Activated CD4-positive, alpha-beta T cell treated with anti-CD3 and anti-CD28 coated beads, Interleukin-2, amount 50 U/mL, for 48 hours (primary cell): Measurements from ENCODE around the gene ZCCHC17.
"Not testable (repeated sequence)": the region's sequence is repeated elsewhere in the genome, so short reads cannot be mapped to it uniquely, and the experiment has no call there.

Source experiments
- DNase-seq, 2 experiments: peaks; one replicate each; pipeline ENCODE4 v3.0.0-alpha.2; 2020

Gene ZCCHC17

DNA sequence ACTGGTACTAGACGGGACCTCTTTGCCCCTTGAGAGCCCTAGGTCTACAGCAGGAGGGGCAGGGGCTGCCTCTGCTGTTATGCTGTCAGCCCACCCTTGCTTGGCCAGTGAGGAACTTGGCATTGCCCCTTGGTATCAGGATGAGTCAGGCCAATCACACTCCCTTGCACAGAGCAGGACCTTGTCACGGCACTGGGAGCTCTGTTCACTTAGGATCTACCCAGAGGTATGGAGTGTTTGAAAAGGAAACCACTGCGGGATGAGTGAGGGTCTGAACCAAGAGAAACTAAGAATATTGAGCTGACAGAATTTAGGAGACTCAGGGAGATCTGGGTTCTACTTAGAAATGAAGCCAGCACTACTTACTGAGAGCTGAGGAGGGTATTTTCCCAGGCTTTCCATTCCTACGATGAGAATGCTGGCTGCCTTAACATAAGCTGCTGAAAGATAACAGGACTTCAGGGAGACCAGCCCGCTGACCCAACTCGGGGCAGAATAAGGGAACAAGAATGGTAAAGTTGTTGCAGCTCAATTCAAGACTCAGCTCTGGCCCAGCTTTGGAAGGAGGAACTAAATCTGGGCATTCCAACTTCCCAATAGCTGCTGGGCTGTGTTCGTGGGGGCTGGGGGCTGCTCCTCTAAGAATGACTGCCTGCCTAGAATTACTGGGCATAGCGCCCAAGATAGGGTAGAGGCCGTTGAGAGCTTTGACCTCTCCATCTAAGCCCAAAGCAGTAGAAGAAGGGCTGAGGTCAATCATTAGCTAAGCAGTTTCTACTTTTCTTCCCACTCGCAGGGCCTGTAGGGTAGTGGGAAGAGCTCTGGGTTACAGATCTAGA is 74.5 kb downstream of the ZCCHC17 start:
- DNase-seq = no peak

DNA sequence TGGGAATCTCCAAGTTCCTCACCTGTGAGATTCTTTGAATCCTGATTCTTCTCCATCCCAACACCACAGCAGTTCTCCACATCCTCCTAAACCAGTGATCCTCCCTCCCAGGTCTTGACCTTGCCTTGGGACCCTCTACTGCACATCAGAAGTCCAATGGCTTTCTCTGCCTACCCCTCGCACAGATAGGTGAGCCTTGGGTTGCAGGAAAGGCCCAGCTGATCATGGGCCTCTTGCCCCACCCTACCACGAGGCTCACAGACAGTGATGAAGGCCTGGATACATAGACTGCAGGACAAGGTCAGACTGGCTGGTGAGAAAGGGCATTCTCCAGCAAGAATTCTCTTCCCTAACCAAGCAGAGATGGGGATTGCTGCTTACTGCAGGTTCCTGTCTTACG is 75.2 kb downstream of the ZCCHC17 start:
- no peak for DNase-seq

DNA sequence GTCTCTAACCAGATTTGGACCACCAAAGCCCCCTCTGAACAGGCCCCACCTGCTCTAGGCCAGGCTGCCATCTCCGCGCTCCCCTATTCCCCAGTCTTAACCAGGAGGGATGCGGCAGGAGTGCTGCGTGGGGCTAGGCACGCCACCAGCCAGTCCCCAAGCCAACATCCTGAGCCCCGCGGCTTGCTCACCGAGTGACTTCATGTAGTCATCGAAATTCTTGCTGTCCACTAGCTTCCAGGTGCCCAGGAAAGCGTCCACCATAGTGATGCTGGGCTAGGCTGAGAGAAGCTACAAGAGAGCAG is 75.9 kb downstream of the ZCCHC17 start:
- no peak for DNase-seq

DNA sequence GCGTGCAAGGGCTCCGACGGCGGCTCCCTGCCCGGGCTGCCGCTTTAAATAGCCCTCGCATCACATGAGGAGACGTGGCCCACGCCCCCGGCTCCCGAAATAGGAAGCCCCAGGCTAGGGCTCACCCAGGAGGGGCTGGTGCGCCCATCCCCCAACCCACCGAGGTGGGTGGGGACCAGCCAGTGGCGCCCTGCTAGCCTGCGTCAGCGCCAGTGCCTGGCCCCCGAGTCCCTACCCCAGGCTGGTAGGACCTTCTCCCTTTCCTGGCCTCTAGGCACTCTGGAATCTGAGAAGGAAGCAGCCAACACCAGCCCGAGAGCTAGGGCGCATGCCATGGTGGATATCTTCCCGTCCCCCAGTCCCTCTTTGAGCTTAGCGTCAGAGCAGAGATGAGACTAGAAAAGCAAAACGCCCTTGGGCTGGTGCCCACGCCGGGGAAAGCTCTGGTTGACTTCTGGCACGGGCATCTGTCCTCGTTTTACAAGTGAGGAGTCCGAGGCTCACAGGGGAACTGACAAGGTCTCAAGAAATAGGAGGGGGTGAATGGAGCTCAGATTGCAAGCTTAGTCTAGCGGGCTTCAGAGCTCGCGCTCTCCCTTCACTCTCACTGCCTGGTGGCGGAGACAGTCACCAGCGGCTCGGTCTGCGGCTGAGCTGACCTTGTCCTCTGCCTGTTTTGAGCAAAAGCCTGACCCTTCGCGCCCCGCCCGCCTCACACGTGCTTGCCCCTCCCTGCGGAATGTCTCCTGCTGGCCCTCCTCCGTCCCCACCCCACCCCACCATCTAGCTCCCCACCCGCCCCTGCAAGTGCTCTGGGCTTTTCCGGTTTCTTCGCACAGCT is 76.4 kb downstream of the ZCCHC17 start, which contains the start of gene FABP3:
Gene FABP3, minus strand, starts transcription at position 21 of the 841 bp plus-strand sequence. CDS start 62 bp downstream, outside the sequence.
- DNase-seq = peak; percentile 20 to 34

DNA sequence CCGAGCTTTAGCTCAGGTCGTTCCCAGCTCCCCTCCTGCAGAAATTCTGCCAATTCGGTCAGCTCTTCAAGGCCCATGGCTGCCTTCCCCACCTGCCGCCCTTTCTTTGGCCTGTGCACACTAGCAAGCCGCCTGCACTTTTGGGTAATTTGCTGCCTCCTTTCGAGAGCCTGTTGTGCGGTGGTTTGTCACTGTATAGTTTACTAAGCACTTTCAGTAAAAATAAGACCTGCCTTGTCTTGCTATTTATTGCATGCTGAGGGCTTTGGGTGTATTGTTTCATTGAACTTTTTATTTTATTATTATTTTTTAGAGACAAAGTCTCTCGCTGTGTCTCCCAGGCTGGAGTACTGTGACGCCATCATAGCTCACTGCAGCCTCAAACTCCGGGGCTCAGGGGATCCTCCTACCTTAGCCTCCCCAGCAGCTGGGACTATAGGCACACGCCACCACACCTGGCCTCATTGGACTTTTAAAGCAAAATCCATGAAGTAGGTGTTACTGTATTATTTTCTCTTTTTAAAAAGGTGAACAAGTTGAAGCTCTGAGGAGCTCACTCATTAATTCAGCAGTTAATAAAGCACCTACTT is 77.2 kb downstream of the ZCCHC17 start:
- no peak for DNase-seq

DNA sequence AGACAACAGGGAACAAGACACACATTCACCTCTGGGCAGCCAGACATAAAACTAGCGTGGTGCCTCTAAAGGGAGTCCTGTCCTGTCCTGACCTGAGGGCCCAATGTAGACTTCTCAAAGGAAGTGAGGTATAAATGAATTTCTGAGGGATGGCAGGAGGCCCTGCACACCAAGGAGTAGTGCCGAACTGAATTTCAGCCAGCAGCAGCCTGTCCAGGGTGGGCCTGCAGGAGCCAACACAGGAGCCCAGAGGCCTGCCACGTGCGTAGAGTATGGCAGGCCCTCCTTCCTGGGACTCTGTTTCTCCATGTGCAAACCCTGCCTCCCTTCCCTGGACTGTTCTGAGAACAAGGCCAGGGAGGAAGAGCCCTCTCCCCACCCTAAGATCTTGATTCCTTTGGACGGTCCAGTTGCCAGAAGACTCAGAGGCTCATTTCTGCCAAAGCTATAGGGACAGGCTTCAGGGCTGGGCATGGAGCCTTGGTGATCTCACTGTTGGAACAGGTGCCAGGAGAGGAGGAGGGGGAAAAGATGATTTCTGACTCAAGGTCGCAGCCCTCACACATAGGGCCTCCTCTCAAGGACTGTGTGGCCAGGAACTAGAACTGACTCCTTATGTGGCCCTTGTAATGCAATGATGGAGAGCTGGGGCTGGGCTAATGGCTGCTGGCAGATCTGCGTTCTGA is 77.8 kb downstream of the ZCCHC17 start:
- no peak for DNase-seq

DNA sequence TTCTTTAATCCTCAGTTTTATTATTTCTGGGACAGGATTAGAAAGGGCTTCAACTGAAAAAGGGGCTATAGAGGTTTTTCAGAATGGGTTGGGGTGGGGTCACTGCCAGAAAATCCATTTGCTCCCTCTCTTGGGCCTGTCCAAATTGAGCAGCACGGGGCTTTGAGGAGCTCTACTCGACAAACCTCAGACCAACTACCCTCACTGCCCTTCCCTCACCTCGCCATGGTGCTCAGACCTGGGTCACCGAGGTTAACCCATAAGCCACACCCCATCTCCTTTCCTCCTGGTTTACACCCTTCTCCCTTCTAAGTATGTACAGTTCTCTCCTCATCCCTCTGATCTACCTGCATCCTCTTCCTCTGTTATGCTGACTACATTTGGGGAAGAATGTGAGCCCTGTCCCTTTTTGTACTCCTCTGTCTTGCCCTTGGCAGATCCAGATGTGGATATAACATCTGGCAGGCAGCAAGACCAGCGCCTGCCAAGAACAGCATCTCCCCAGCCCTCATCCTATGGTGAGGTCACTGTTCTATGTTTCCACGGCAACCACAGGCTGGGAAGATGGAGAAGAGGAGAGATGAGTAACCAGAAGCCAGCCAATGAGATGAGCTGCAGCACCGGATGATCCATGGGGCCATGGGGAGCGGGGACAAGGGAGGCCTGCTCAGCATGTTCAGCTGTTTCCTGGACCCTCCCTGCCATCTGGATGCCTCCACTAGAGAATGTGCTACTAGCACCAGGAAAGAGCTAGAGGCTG is 79.7 kb downstream of the ZCCHC17 start:
- DNase-seq = no peak

DNA sequence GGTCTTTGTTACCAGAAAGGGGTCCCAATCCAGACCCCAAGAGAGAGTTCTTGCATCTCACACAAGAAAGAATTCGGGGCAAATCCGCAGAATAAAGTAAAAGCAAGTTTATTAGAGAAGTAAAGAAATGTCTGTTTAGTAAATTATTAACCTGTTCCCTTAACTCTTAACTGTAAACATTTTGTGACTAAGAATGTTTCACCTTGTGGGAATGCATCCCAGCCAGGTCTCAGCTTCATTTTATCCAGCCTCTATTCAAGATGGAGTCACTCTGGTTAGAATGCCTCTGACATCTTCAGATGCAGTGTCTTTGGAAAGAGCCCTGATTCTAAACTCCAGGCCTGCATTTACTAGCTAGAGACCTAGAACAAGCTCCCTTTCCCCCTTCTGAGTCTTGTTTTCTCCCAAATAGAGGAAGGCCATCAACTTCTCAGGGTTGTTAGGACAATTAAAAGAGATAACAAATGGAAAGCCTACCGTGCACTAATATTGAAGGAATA is 80.6 kb downstream of the ZCCHC17 start:
- no peak for DNase-seq

DNA sequence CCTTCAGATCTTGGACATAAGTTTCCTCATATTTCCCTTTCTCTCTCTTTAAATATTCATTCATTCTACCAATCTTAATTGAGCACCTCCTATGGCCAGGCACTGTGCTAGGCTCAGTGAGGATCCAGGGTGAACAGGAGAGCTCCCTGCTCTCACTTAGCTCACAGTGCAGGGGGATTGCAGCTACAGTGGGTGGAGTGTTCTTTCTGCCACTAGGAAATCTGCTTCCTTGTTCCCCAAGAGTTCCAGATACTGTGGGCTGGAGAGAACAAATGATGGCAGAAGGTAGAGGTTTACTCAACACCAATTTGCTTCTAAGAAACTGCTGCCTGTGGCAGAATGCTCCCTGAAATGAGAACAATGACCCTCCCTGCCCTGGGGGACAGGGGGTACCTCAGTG is 81.2 kb downstream of the ZCCHC17 start:
- no peak for DNase-seq

DNA sequence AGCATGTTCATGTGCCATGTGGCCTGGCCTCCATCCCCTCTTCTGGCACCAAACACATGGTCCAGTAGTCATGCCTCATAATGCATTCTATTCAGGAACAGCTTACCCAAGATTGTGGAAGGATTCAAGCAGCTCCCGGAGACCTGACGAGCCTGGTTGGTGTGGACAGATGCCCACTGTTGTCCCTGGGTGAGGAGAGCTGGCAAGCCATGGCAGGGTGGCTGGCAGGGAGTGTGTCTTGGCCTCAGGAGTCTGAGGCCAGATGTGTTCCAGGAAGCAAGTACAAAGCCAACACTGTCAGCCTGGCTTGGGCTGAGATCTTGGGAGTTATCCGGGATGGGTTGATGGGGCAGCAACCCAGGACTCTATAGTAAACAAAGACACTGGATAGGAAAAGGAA is 83.3 kb downstream of the ZCCHC17 start:
- DNase-seq = no peak

DNA sequence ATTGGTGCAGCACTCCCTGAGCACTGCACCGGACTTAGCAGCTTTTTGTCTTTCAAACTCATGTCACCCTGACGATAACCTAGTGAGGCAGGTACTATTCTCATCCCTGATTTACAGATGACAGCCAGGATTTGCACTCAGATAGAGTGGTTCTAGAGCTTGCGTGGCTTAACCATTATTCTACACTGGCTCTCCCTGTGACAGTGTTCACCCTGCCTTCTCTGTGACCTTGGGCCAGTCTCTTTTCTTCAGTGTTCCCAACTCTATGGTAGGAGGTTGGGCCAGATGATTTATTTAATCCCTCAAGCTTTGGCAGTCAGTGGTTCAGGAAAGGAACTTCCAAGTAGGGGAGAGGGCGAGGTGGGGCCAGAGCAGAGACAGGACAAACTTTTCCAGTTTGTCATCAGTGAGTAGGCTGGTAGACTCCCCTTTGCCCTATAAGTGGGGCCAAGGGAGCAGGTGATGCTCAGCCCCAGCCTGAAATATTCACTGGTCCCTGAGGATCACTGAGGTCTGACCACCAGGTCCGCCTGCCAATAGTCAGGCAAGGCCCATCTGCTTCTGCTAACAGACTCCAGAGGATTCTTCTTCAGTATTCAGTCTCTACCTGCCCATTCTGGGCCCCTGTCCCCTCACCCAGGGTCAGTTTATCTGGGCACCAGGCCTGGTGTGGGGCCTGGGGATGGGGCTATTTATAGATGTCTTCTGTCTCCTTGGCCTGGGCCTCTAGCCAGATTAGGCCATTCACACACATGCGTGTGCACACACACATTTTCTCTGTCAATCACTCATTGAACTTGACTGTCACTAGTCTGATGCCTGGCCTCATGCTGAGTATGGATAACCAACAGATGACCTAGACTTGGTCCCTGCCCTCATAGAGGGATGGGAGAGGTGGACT is 84.8 kb downstream of the ZCCHC17 start:
- no peak for DNase-seq

DNA sequence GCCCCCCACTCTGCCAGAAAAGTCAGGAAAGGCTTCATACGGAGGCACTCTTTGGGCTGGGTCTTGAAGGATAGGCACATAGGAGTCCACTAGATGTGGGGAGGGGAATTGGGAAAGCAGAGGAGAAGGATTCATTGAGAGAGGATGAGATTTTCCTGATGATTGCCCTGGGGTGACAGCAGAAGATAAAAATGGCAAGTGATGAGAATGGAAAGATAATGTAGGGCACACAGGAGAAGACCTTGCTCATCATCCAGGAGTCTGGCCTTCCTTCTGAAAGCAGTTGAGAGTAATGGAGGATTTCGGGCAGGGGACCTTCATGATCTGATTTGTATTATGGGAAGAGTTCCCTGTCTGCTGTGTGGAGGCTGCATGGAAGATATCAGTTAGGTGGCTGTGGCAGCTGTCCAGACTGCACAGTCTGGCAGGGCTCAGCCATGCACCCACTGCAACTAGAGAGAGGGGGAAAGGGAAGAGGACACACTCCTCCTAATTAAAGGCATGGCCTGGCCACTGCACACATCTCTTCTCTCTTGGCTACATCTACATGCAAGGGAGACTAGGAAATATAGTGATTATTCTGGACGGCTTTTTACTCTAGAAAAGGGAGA is 85.7 kb downstream of the ZCCHC17 start:
- no peak for DNase-seq

DNA sequence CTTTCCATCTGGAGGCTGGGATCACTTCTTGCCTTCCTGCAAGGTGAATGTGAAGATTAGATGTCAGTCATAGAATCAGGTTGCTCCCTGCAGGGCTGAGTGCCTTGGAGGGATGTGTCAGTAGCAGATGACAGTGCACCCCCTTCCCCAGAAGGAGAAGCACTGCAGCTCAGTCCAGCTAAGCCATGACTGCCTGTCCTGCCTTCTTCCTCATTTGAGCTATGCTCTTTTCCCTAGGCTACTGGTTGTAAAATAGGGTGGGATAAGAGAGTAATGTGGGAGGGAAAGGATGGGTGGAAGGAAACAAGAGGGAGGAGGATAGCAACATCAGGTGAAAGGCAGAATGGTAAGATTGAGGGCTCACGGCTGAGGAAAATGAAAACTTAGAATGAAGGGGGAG is 87.1 kb downstream of the ZCCHC17 start:
- DNase-seq = no peak

DNA sequence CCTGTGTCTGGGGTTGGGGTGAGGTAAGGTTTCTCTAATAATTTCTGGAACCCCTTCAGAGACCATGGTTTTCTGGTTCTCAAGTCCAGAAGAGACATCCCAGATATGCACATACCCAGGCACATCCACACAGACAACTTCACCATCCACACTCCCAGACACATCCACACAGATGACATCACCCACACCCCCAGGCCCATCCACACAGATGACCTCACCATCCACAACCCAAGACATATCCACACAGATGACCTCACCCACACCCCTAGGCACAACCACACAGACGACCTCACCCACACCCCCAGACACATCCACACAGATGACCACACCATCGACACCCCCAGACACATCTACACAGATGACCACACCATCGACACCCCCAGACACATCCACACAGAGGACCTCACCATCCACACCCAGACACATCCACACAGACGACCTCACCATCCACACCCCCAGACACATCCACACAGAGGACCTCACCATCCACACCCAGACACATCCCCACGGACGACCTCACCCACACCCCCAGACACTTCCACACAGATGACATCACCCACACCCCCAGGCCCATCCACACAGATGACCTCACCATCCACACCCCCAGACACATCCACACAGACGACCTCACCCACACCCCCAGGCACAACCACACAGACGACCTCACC is 89.9 kb downstream of the ZCCHC17 start:
- DNase-seq = not testable (repeated sequence)

DNA sequence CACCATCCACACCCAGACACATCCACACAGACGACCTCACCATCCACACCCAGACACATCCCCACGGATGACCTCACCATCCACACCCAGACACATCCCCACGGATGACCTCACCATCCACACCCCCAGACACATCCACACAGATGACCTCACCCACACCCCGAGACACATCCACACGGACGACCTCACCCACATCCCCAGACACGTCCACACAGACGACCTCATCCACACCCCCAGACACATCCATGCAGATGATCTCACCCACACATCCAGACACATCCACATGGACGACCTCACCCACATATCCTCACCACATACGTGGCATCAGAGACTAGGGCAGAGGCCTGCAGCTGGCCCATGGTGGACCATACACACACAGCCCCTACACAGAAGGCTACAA is 90.8 kb downstream of the ZCCHC17 start:
- no peak for DNase-seq

DNA sequence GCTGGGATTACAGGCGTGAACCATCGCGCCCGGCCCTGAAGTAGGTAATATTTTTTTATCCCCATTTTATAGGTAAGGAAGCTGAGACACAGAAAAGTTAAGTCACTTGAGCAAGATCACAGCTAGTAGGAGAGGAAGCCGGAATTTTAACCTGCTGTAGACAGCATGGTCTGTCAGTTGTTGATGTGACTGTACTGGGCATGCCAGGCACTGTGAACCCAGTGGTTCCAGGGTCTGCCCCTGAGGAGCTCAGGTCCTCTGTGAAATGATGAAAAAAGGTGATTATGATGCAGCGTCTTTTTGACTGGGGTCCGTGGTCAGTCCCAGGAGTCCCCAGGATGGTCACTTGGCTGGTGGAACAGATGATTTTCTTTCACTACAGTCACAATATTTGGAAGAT is 92.8 kb downstream of the ZCCHC17 start:
- no peak for DNase-seq

DNA sequence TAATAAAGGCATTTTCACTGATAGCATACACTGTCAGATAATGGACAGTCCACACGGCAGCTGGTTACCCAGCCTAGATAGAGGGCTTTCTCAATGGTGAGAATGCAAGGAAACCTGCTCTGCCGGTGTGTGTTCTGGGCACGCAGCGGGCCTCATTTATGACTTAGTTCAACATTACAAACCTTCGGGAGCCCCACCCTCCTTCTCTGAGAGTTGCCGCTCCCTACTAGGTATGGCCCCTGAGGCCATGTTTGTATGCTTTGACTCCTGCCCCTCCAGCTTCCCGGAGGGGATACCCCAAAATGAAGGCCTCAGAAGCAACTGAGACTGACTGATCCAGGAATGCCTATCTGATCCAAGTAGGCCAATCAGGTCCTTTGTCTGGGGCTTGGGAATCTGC is 93.2 kb downstream of the ZCCHC17 start:
- no peak for DNase-seq

DNA sequence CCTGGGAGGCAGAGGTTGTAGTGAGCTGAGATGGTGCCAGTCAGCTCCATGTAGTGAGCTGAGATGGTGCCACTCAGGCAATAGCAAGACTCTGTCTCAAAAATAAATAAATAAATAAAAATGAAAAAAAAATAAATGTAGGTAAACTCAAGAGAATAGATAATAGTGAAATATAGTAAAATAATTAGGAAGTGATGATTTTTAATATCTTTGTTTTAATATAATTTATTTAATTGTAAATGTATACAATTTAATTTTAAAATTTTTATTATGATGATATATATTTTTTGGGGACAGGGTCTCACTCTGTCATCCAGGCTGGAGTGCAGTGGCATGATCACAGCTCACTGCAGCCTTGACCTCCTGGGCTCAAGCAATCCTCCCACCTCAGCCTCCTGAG is 96.6 kb downstream of the ZCCHC17 start:
- DNase-seq = no peak

DNA sequence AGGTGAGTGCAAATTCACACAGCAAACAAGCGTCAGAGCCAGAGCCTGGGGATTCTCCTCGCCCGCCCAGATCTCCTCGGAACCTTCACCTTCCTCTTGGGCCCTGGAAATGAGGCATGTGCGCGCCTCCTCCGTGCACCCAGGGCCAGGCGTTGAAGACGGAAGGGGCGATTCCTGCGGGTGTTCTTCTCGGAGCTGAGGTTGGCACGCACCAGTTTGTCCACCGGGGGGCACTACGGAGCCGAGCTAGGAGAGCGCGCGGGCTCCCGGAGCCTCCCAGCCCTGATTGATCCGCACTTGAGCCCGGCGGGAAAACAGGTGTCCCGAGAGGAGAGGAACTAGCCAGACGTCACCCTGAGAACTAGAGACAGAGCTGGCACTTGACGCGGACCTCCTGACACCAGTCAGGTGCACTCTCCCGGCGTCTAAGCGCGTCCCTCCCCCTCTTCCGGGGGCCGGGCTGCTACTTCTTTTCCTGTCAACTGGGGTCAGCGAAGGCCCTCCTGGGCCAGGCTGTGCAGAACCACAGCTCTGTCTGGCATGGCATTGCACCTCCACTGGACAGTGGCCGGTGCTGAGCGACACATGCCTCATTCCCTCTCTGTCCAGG is 97.9 kb downstream of the ZCCHC17 start:
- DNase-seq = peak; percentile 88 to 91
